ENCODE data around the gene CUEDC2.

CUEDC2 gene

DNA sequence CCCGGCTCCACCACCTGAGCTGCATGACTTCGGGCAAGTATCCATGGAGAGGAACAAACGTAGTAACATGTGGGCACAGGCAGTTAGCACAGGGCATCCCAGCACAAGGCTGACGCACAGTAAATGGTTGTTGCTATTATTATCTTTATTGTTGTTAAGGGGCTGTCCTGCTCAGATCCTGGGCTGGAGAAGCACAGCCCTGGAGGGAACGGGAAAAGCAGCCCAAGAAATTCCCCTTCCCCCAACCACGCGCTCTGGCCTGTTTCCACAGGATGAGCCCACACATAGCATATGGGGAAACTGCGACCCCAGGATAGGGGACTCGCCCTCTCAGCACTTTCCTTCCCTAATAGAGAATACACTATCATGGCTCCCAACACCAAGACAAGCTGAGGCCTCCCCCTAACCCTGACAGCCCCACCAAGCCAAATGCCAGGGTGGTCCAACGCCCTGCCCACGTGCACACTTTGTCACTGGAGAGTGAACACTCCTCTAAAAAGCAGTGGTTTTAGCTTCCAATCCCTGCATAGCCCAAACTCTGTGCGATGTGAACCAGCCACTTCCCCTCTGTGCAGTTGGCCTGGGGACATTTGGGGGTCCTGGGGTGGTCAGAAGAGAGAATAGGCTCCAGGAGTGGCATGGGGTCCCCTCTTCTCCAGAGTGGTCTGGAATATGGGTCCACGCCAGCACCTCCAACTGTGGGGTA, 24.8 kb downstream of the CUEDC2 start:
- no peak overlapping the region for H2AFZ ChIP-seq
- peaks cover 15% of the 10 kb centered on the region for H3K4me1 ChIP-seq
- H3K27ac ChIP-seq: no peak overlapping the region
- no peaks in the 10 kb centered on the region for H3K36me3 ChIP-seq (ENCODE audit: control insufficient read depth, insufficient read depth, low read length)
- H3K79me2 ChIP-seq: no peaks in the 10 kb centered on the region
- H3K9ac ChIP-seq: no peak overlapping the region
- no peaks in the 10 kb centered on the region for H3K27me3 ChIP-seq (ENCODE audit: control insufficient read depth, insufficient read depth, low read length)
- TF ChIP-seq, protein P1, sequence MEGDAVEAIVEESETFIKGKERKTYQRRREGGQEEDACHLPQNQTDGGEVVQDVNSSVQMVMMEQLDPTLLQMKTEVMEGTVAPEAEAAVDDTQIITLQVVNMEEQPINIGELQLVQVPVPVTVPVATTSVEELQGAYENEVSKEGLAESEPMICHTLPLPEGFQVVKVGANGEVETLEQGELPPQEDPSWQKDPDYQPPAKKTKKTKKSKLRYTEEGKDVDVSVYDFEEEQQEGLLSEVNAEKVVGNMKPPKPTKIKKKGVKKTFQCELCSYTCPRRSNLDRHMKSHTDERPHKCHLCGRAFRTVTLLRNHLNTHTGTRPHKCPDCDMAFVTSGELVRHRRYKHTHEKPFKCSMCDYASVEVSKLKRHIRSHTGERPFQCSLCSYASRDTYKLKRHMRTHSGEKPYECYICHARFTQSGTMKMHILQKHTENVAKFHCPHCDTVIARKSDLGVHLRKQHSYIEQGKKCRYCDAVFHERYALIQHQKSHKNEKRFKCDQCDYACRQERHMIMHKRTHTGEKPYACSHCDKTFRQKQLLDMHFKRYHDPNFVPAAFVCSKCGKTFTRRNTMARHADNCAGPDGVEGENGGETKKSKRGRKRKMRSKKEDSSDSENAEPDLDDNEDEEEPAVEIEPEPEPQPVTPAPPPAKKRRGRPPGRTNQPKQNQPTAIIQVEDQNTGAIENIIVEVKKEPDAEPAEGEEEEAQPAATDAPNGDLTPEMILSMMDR (IDR thresholded peaks at IDR 0.05): no peak
- H3K9me3 ChIP-seq (ENCODE audit: control insufficient read depth, low read length): no peaks in the 10 kb centered on the region
- H3K4me3 ChIP-seq (ENCODE audit: low read depth, low read length): no peak overlapping the region
- no peak overlapping the region for H3K4me2 ChIP-seq (ENCODE audit: low read length)

DNA sequence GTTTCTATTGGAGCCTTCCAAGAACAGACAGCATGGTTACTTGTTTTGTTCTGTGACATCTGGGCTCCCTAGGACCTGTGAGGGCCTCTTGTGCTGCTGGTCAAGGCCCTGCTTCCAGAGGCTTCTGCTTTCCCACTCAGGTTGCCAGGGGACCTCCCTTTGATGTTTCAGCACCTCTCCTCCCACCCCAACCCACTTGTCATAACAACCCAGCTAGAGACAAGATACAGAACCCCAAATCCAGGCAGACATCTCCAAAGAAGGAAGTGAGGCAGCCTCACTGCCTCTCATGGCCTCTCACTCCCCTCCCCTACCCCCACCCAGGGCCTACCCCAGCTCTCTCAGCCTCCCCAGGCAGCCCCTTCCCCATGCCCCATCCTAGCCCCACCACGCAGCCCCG, 25.6 kb downstream of the CUEDC2 start:
- Histone ChIP-seq H3K79me2 (no peaks in the 10 kb centered on the region), H3K4me2 (ENCODE audit: low read length) (no peak overlapping the region), H3K36me3 (ENCODE audit: control insufficient read depth, insufficient read depth, low read length) (no peaks in the 10 kb centered on the region), H3K9me3 (ENCODE audit: control insufficient read depth, low read length) (no peaks in the 10 kb centered on the region), H3K9ac (no peak overlapping the region), H3K27me3 (ENCODE audit: control insufficient read depth, insufficient read depth, low read length) (no peaks in the 10 kb centered on the region), H3K4me1 (peaks cover 15% of the 10 kb centered on the region), H2AFZ (no peak overlapping the region), H3K4me3 (ENCODE audit: low read depth, low read length) (no peak overlapping the region), H3K27ac (no peak overlapping the region)
- TF ChIP-seq, protein P1 (IDR thresholded peaks at IDR 0.05): no peak

DNA sequence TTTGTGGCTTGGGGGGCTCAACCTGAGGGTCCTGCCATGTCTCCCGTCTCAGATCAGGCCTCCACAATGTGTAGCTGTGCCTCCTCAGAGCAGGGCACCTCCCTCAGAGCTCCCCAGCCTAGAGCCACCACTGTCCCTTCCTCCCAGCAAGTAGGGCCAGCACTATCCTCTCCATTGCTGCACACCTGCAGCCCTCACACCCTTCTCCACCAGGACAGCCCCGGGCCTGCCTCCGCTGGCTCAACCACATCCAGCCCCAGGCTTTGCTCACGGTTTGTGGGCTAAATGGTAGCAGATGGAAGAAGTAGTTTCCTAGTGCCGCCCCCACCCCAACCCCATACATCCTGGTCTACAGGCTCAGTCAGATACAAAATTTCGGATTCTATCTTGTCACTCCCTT, 26.7 kb downstream of the CUEDC2 start:
- H3K4me3 ChIP-seq (ENCODE audit: low read depth, low read length): no peak overlapping the region
- peaks cover 15% of the 10 kb centered on the region for H3K4me1 ChIP-seq
- H3K27me3 ChIP-seq (ENCODE audit: control insufficient read depth, insufficient read depth, low read length): no peaks in the 10 kb centered on the region
- no peak overlapping the region for H3K9ac ChIP-seq
- no peaks in the 10 kb centered on the region for H3K36me3 ChIP-seq (ENCODE audit: control insufficient read depth, insufficient read depth, low read length)
- H3K4me2 ChIP-seq (ENCODE audit: low read length): no peak overlapping the region
- H3K79me2 ChIP-seq: no peaks in the 10 kb centered on the region
- no peaks in the 10 kb centered on the region for H3K9me3 ChIP-seq (ENCODE audit: control insufficient read depth, low read length)
- TF ChIP-seq, protein P1 (IDR thresholded peaks at IDR 0.05): no peak
- no peak overlapping the region for H2AFZ ChIP-seq
- no peak overlapping the region for H3K27ac ChIP-seq

DNA sequence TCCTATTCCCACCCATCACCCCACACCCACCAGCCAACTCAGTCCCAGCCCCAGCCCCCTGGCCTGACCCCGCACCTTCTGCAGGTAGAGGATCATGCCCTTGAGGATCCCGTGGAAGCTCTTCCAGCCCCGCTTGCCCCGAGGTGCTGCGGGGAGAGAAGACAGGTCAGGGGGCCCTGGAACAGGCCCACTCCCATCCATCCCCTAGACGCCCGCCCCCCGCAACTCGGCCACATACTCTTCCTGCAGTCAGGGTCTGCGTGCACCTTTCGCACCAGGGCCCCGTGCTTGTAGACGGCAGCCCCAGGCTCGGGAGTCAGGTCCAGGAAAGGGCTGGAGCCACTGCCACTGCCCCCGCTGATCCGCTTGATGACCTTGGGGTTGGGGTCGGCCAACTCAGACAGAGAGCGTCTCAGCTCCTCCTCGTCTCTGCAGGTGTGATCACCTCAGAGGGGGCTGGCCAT, 27.2 kb downstream of the CUEDC2 start:
- Histone ChIP-seq H3K79me2 (no peaks in the 10 kb centered on the region), H3K27me3 (ENCODE audit: control insufficient read depth, insufficient read depth, low read length) (no peaks in the 10 kb centered on the region), H3K4me3 (ENCODE audit: low read depth, low read length) (no peak overlapping the region), H3K9ac (no peak overlapping the region), H3K27ac (no peak overlapping the region), H3K9me3 (ENCODE audit: control insufficient read depth, low read length) (no peaks in the 10 kb centered on the region), H3K4me1 (peaks cover 12% of the 10 kb centered on the region), H2AFZ (no peak overlapping the region), H3K36me3 (ENCODE audit: control insufficient read depth, insufficient read depth, low read length) (no peaks in the 10 kb centered on the region), H3K4me2 (ENCODE audit: low read length) (no peak overlapping the region)
- TF ChIP-seq, protein P1 (IDR thresholded peaks at IDR 0.05): no peak

Data from parathyroid adenoma (tissue), 2 donors.